H1 (cell line): ENCODE results near the gene CAPN2.

Source experiments
- EZH2 ChIP-seq: fragments of 200-600 bp; sonication (generic); IDR thresholded peaks from 2 replicates; pipeline ENCODE4 v1.7.1; 2012; ENCODE audit warnings: low read depth, mild to moderate bottlenecking, moderate library complexity, low read length, inconsistent platforms; ENCODE audit not compliant: severe bottlenecking
- NRF1 ChIP-seq: IDR thresholded peaks from 2 replicates; pipeline ENCODE4 v1.6.1; 2011; ENCODE audit warnings: mild to moderate bottlenecking, low read depth, low read length, improper control_type of control experiment
- SIX5 ChIP-seq: IDR thresholded peaks from 2 replicates; pipeline ENCODE4 v1.6.1; 2011; ENCODE audit warnings: mild to moderate bottlenecking, low read depth, low read length
- SP2 ChIP-seq: IDR thresholded peaks from 2 replicates; pipeline ENCODE4 v1.6.1; 2012; ENCODE audit warnings: mild to moderate bottlenecking, low read length, inconsistent platforms
- TBP ChIP-seq: IDR thresholded peaks from 2 replicates; pipeline ENCODE4 v1.6.1; 2011; ENCODE audit warnings: low read depth, low read length, improper control_type of control experiment
- TF ChIP-seq, protein P1 (sequence below): IDR thresholded peaks from 2 replicates; pipeline ENCODE4 v1.6.1; 2011; ENCODE audit warnings: low read length, improper control_type of control experiment

GRCh38 chr1:223763881-223764280, 51.5 kb downstream of the CAPN2 start:
- TF ChIP-seq TBP: no peak
- no peak for TF ChIP-seq NRF1
- TF ChIP-seq EZH2: no peak
- TF ChIP-seq SP2: no peak
- TF ChIP-seq SIX5: no peak
- TF ChIP-seq, protein P1, sequence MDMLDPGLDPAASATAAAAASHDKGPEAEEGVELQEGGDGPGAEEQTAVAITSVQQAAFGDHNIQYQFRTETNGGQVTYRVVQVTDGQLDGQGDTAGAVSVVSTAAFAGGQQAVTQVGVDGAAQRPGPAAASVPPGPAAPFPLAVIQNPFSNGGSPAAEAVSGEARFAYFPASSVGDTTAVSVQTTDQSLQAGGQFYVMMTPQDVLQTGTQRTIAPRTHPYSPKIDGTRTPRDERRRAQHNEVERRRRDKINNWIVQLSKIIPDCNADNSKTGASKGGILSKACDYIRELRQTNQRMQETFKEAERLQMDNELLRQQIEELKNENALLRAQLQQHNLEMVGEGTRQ: no peak
